HUES6 (cell line): ENCODE data around the gene TLE3.
"Not testable (repeated sequence)": the region's sequence is repeated elsewhere in the genome, so short reads cannot be mapped to it uniquely, and the experiment has no call there.

Experiments
- H3K27ac ChIP-seq: 2 replicates; pipeline ENCODE4 v1.7.0; 2013; ENCODE audit warnings: low read depth, mild to moderate bottlenecking, low read length, inconsistent platforms
- H3K27me3 ChIP-seq: 2 replicates; pipeline ENCODE4 v1.6.1; 2013; ENCODE audit warnings: low read length; ENCODE audit not compliant: control insufficient read depth, insufficient read depth
- H3K36me3 ChIP-seq: 2 replicates; pipeline ENCODE4 v1.6.1; 2013; ENCODE audit warnings: low read length; ENCODE audit not compliant: control insufficient read depth, insufficient read depth
- H3K4me1 ChIP-seq: 2 replicates; pipeline ENCODE4 v1.6.1; 2013; ENCODE audit warnings: low read length; ENCODE audit not compliant: control insufficient read depth, insufficient read depth
- H3K4me3 ChIP-seq: 2 replicates; pipeline ENCODE4 v1.5.1; 2013; ENCODE audit warnings: low read depth, low read length
- H3K9ac ChIP-seq: one replicate; pipeline ENCODE4 v1.6.1; 2013; ENCODE audit warnings: mild to moderate bottlenecking, low read length
- H3K9me3 ChIP-seq: 2 replicates; pipeline ENCODE4 v1.6.1; 2013; ENCODE audit warnings: low read depth, low read length; ENCODE audit not compliant: control insufficient read depth, insufficient read depth

The TLE3 gene

GRCh38 chr15:70137967-70138366 lies 40.2 kb upstream of the TLE3 start:
- H3K9ac ChIP-seq, result no peak overlapping the region
- no peaks in the 10 kb centered on the region for H3K9me3 ChIP-seq
- H3K27ac ChIP-seq, result no peak overlapping the region
- peaks cover 50% of the 10 kb centered on the region for H3K4me1 ChIP-seq
- no peak overlapping the region for H3K4me3 ChIP-seq
- no peaks in the 10 kb centered on the region for H3K36me3 ChIP-seq
- H3K27me3 ChIP-seq, result peaks cover 2% of the 10 kb centered on the region; the same call in 1 of the 2 replicates

GRCh38 chr15:70137021-70137420 lies 39.3 kb upstream of the TLE3 start:
- H3K9me3 ChIP-seq, H3K27me3 ChIP-seq, H3K36me3 ChIP-seq, H3K27ac ChIP-seq, H3K4me3 ChIP-seq, H3K9ac ChIP-seq: not testable (repeated sequence)
- H3K4me1 ChIP-seq, result peaks cover 40% of the 10 kb centered on the region

- Histone ChIP-seq H3K27me3 (0 out of 2 replicates have a peak, but pooled peaks cover 2% of the 10 kb centered on the region), H3K27ac (no peak overlapping the region), H3K4me1 (peaks cover 9% of the 10 kb centered on the region; the same call in 1 of the 2 replicates)
Measured at GRCh38 chr15:70133781-70134421, 36.2 kb upstream of the TLE3 start.

GRCh38 chr15:70133296-70133695 lies 35.6 kb upstream of the TLE3 start:
- Histone ChIP-seq H3K9ac (no peak overlapping the region), H3K36me3 (no peaks in the 10 kb centered on the region), H3K4me3 (no peak overlapping the region), H3K9me3 (no peaks in the 10 kb centered on the region), H3K4me1 (0 out of 2 replicates have a peak, but pooled peaks cover 6% of the 10 kb centered on the region), H3K27ac (no peak overlapping the region), H3K27me3 (0 out of 2 replicates have a peak, but pooled peaks cover 2% of the 10 kb centered on the region)

More at GRCh38 chr15:70133781-70134421, 36.2 kb upstream of the TLE3 start:
- H3K9me3 ChIP-seq, result no peaks in the 10 kb centered on the region
- H3K4me3 ChIP-seq, result no peak overlapping the region
- no peak overlapping the region for H3K9ac ChIP-seq
- no peaks in the 10 kb centered on the region for H3K36me3 ChIP-seq

- 0 out of 2 replicates have a peak, but pooled peaks cover 2% of the 10 kb centered on the region for H3K27me3 ChIP-seq
- H3K4me3 ChIP-seq, result no peak overlapping the region
Measured at GRCh38 chr15:70132571-70132970, 34.9 kb upstream of the TLE3 start.

GRCh38 chr15:70132139-70132538 lies 34.4 kb upstream of the TLE3 start:
- H3K27me3 ChIP-seq, result 0 out of 2 replicates have a peak, but pooled peaks cover 2% of the 10 kb centered on the region
- H3K9ac ChIP-seq, result no peak overlapping the region
- no peaks in the 10 kb centered on the region for H3K9me3 ChIP-seq
- no peaks in the 10 kb centered on the region for H3K36me3 ChIP-seq
- no peak overlapping the region for H3K4me3 ChIP-seq
- H3K4me1 ChIP-seq, result no peaks in the 10 kb centered on the region
- H3K27ac ChIP-seq, result no peak overlapping the region

More at GRCh38 chr15:70132571-70132970, 34.9 kb upstream of the TLE3 start:
- Histone ChIP-seq H3K9ac (no peak overlapping the region), H3K36me3 (no peaks in the 10 kb centered on the region), H3K27ac (no peak overlapping the region), H3K9me3 (no peaks in the 10 kb centered on the region), H3K4me1 (no peaks in the 10 kb centered on the region)

GRCh38 chr15:70128414-70129140 lies 30.9 kb upstream of the TLE3 start:
- H3K4me3 ChIP-seq, result no peak overlapping the region
- no peaks in the 10 kb centered on the region for H3K36me3 ChIP-seq
- no peaks in the 10 kb centered on the region for H3K9me3 ChIP-seq
- peaks cover 2% of the 10 kb centered on the region; the same call in 1 of the 2 replicates for H3K27me3 ChIP-seq
- no peak overlapping the region for H3K27ac ChIP-seq
- no peak overlapping the region for H3K9ac ChIP-seq
- no peaks in the 10 kb centered on the region for H3K4me1 ChIP-seq

GRCh38 chr15:70127770-70128413 lies 30.2 kb upstream of the TLE3 start:
- H3K4me3 ChIP-seq, result no peak overlapping the region

GRCh38 chr15:70127288-70127746 lies 29.6 kb upstream of the TLE3 start:
- Histone ChIP-seq H3K36me3 (no peaks in the 10 kb centered on the region), H3K4me3 (no peak overlapping the region), H3K27ac (no peak overlapping the region), H3K4me1 (no peaks in the 10 kb centered on the region), H3K9ac (no peak overlapping the region), H3K27me3 (no peaks in the 10 kb centered on the region; the same call in 1 of the 2 replicates), H3K9me3 (no peaks in the 10 kb centered on the region)

More at GRCh38 chr15:70127770-70128413, 30.2 kb upstream of the TLE3 start:
- H3K36me3 ChIP-seq, result no peaks in the 10 kb centered on the region
- H3K27me3 ChIP-seq, result no peaks in the 10 kb centered on the region; the same call in 1 of the 2 replicates
- no peak overlapping the region for H3K9ac ChIP-seq
- no peak overlapping the region for H3K27ac ChIP-seq
- no peaks in the 10 kb centered on the region for H3K4me1 ChIP-seq
- no peaks in the 10 kb centered on the region for H3K9me3 ChIP-seq

GRCh38 chr15:70126362-70126761 lies 28.6 kb upstream of the TLE3 start:
- H3K27me3 ChIP-seq, result no peaks in the 10 kb centered on the region; the same call in 1 of the 2 replicates
- no peak overlapping the region for H3K9ac ChIP-seq
- H3K36me3 ChIP-seq, result no peaks in the 10 kb centered on the region
- no peak overlapping the region for H3K4me3 ChIP-seq
- no peak overlapping the region for H3K27ac ChIP-seq
- no peaks in the 10 kb centered on the region for H3K4me1 ChIP-seq
- no peaks in the 10 kb centered on the region for H3K9me3 ChIP-seq
